CD14-positive monocyte (primary cell): ENCODE measurements around the gene B4GALT6. TPM values are rescaled to one million over a fixed set of nuclear protein-coding genes. Genes with fewer than 3 reads are reported as not detected.
A peak's percentile ranks its signal among the peaks of the same experiment; 100 is the strongest.

Experiments used
- DNase-seq, 3 donors: peaks; one replicate each; pipeline ENCODE4 v3.0.0-alpha.2; 2011 to 2022
- H2AFZ ChIP-seq: 2 replicates; pipeline ENCODE4 v1.6.0; 2012; ENCODE audit warnings: mild to moderate bottlenecking, low read depth, low read length, inconsistent platforms; ENCODE audit not compliant: insufficient read depth, poor library complexity, severe bottlenecking
- H3K27ac ChIP-seq, 2 donors: 1 replicate in 1 of 2; 2 replicates in 1 of 2; pipeline ENCODE4 v1.5.1; 2012 to 2013; ENCODE audit warnings: low read length in 2 of 2, control low read depth in 1 of 2, inconsistent platforms in 1 of 2, low read depth in 1 of 2, mild to moderate bottlenecking in 1 of 2
- H3K27me3 ChIP-seq, 2 donors: one replicate each; pipeline versions ENCODE4 v1.6.0 to v1.6.1; 2011 to 2013; ENCODE audit warnings: low read length in 2 of 2; ENCODE audit not compliant: control insufficient read depth in 2 of 2, insufficient read depth in 2 of 2
- H3K36me3 ChIP-seq, 2 donors: replicated peaks in 1 of 2; 1 replicate in 1 of 2; 2 replicates in 1 of 2; pipeline versions ENCODE4 v1.5.1 to v1.6.1; 2012 to 2013; ENCODE audit warnings: low read length in 2 of 2, control low read depth in 1 of 2, inconsistent platforms in 1 of 2, mild to moderate bottlenecking in 1 of 2; ENCODE audit not compliant: insufficient read depth in 2 of 2, control insufficient read depth in 1 of 2
- H3K4me1 ChIP-seq, 2 donors: 1 replicate in 1 of 2; 2 replicates in 1 of 2; pipeline versions ENCODE4 v1.5.1 to v1.6.1; 2012 to 2013; ENCODE audit warnings: low read length in 2 of 2, control low read depth in 1 of 2, inconsistent platforms in 1 of 2, mild to moderate bottlenecking in 1 of 2, moderate library complexity in 1 of 2; ENCODE audit not compliant: insufficient read depth in 2 of 2, control insufficient read depth in 1 of 2
- H3K4me2 ChIP-seq: replicated peaks from 2 replicates; pipeline ENCODE3; 2012; ENCODE audit warnings: low read length, moderate library complexity, mild to moderate bottlenecking; ENCODE audit not compliant: poor library complexity, severe bottlenecking; ENCODE audit errors: extremely low read depth
- H3K4me3 ChIP-seq, 3 experiments: fragments of 200-600 bp in 1 of 3; sonication (generic) in 1 of 3; replicated peaks in 1 of 3; 1 replicate in 2 of 3; 2 replicates in 1 of 3; pipeline ENCODE4 v1.5.1; 2011 to 2013; ENCODE audit warnings: low read length in 3 of 3, mild to moderate bottlenecking in 3 of 3, control low read depth in 2 of 3, low read depth in 2 of 3, inconsistent platforms in 1 of 3, moderate library complexity in 1 of 3
- H3K79me2 ChIP-seq: 2 replicates; pipeline ENCODE4 v1.6.0; 2012; ENCODE audit warnings: mild to moderate bottlenecking, control low read depth, inconsistent platforms, low read length, moderate library complexity; ENCODE audit not compliant: insufficient read depth
- H3K9ac ChIP-seq: 2 replicates; pipeline ENCODE4 v1.6.0; 2017; ENCODE audit warnings: low read length, mild to moderate bottlenecking; ENCODE audit not compliant: insufficient read depth, poor library complexity, severe bottlenecking
- H3K9me3 ChIP-seq, 2 donors: replicated peaks in 1 of 2; 1 replicate in 1 of 2; 2 replicates in 1 of 2; pipeline versions ENCODE4 v1.5.1 to v1.6.1; 2012 to 2013; ENCODE audit warnings: low read length in 2 of 2, control low read depth in 1 of 2; ENCODE audit not compliant: control insufficient read depth in 1 of 2, insufficient read depth in 1 of 2
- H4K20me1 ChIP-seq: 2 replicates; pipeline ENCODE4 v1.6.0; 2012; ENCODE audit warnings: mild to moderate bottlenecking, low read length, control low read depth, moderate library complexity; ENCODE audit not compliant: insufficient read depth
- H3K27ac Mint-ChIP-seq, 7 donors: one replicate each; pipeline ENCODE4 v1.8.0; 2020; ENCODE audit warnings: mild to moderate bottlenecking in 7 of 7, mixed read lengths in 7 of 7, moderate library complexity in 6 of 7, inconsistent platforms in 2 of 7
- H3K27me3 Mint-ChIP-seq, 3 donors: one replicate each; pipeline ENCODE4 v1.8.0; 2021 to 2022; ENCODE audit warnings: low read depth in 3 of 3, mild to moderate bottlenecking in 3 of 3, mixed read lengths in 3 of 3, moderate library complexity in 3 of 3, inconsistent platforms in 1 of 3
- H3K36me3 Mint-ChIP-seq, 2 donors: one replicate each; pipeline ENCODE4 v1.8.0; 2020; ENCODE audit warnings: mixed read lengths in 2 of 2, inconsistent platforms in 1 of 2, mild to moderate bottlenecking in 1 of 2
- H3K4me1 Mint-ChIP-seq: one replicate; pipeline ENCODE4 v1.8.0; 2020; ENCODE audit warnings: mild to moderate bottlenecking, mixed read lengths
- H3K4me3 Mint-ChIP-seq, 2 donors: one replicate each; pipeline ENCODE4 v1.8.0; 2020; ENCODE audit warnings: mild to moderate bottlenecking in 2 of 2, mixed read lengths in 2 of 2, moderate library complexity in 1 of 2
- H3K9me3 Mint-ChIP-seq, 7 donors: one replicate each; pipeline ENCODE4 v1.8.0; 2020 to 2022; ENCODE audit warnings: mixed read lengths in 7 of 7, mild to moderate bottlenecking in 6 of 7, moderate library complexity in 6 of 7, inconsistent platforms in 2 of 7
- WGBS: methylation state at CpG from one replicate; pipeline ENCODE4 v1.1.5; 2013; ENCODE audit warnings: missing lambda C conversion rate; ENCODE audit not compliant: insufficient coverage; 5-methylcytosine and 5-hydroxymethylcytosine counted together
- intact Hi-C, 2 donors: fragments of 100-400 bp; cut with micrococcal nuclease; formaldehyde crosslinking; loops; one replicate each; pipeline versions ENCODE4 v1.15.0 to v1.15.1; 2023
- polyA plus RNA-seq, 3 donors: library from polyadenylated mRNA; depleted of rRNA in 1 of 3; unstranded in 2 of 3; stranded (reverse) in 1 of 3; fragments of 300-500 nt in 2 of 3; fragments of >200 nt in 1 of 3; fragmentation: Illumina TruSeq in 2 of 3; gene quantifications; 1 replicate in 2 of 3; 2 replicates in 1 of 3; pipeline ENCODE4 v1.2.3, GENCODE V29; 2012 to 2021
- TF ChIP-seq, protein P1 (sequence below): fragments of 200-600 bp; IDR thresholded peaks from one replicate; pipeline ENCODE4 v1.8.0; 2022; ENCODE audit warnings: antibody characterized with exemption, mild to moderate bottlenecking

The B4GALT6 gene
- polyA plus RNA-seq, 3 donors, result 0.09 to 0.68 (median 0.12) TPM

DNA sequence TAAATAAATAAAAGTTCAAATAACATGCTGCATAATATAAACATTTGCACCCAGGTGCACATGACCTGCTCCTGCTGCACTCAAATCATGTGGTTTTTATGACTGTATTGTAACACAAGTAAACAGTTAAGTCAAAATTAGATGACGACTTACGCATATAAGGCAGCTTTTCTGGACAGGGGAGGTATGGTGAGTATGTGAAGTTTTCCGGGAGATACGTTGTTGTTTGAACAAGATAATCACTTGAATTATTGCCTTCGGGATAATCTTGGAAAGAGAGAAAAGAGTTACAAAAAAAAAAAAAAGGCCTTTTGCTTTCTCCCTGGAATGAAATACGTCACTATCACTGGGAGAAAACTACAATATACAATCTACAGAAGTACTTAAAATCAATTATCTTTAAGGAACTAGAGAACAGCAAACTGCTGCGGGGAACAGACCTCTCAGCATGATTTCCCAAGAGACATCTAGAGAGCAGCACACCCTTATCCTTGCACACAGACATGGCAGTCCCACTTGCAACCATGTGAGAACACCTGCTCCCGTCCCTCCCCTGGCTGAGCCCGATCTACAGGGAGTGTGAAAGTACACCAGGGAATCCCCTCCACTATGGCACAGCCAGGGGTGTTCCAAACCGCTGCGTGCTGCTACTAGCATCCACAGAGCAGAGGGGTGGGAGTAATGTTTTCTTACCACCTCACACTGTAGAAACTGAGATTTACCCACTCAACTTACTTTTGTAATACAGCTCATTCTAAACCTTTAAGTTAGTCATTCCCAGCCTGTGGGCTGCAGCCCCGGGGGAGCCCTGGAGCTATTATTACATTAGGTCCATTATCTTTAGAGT lies 26.3 kb downstream of the B4GALT6 start:
- peaks cover 3 to 6% of the 10 kb centered on the region in 2 donors for H3K36me3 Mint-ChIP-seq
- peak overlapping the region in 6 of 7 donors; percentile 5 to 88 (median 70) for H3K27ac Mint-ChIP-seq
- H3K27me3 Mint-ChIP-seq, result peaks cover 0 to 2% (median 0%) of the 10 kb centered on the region in 3 donors
- H3K9me3 ChIP-seq, result no peaks in the 10 kb centered on the region
- peaks cover 14 to 15% of the 10 kb centered on the region in 2 donors for H3K4me1 ChIP-seq
- H3K36me3 ChIP-seq, result no peaks in the 10 kb centered on the region
- no peak for DNase-seq
- intact Hi-C loops, result no loop called here
- no peak overlapping the region for H2AFZ ChIP-seq
- no peaks in the 10 kb centered on the region for H4K20me1 ChIP-seq
- no peak overlapping the region for H3K4me3 ChIP-seq
- TF ChIP-seq, protein P1, sequence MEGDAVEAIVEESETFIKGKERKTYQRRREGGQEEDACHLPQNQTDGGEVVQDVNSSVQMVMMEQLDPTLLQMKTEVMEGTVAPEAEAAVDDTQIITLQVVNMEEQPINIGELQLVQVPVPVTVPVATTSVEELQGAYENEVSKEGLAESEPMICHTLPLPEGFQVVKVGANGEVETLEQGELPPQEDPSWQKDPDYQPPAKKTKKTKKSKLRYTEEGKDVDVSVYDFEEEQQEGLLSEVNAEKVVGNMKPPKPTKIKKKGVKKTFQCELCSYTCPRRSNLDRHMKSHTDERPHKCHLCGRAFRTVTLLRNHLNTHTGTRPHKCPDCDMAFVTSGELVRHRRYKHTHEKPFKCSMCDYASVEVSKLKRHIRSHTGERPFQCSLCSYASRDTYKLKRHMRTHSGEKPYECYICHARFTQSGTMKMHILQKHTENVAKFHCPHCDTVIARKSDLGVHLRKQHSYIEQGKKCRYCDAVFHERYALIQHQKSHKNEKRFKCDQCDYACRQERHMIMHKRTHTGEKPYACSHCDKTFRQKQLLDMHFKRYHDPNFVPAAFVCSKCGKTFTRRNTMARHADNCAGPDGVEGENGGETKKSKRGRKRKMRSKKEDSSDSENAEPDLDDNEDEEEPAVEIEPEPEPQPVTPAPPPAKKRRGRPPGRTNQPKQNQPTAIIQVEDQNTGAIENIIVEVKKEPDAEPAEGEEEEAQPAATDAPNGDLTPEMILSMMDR, result no peak
- H3K4me2 ChIP-seq, result peak overlapping the region; percentile 37
- no peaks in the 10 kb centered on the region for H3K27me3 ChIP-seq
- peaks cover 25% of the 10 kb centered on the region for H3K4me1 Mint-ChIP-seq
- 90% methylated on average over 5 of the region's 12 CpGs for WGBS
- no peak overlapping the region for H3K9ac ChIP-seq
- no peaks in the 10 kb centered on the region for H3K79me2 ChIP-seq
- no peak overlapping the region for H3K4me3 Mint-ChIP-seq
- no peaks in the 10 kb centered on the region for H3K9me3 Mint-ChIP-seq
- peak overlapping the region in 1 of 2 donors; percentile 64 for H3K27ac ChIP-seq

DNA sequence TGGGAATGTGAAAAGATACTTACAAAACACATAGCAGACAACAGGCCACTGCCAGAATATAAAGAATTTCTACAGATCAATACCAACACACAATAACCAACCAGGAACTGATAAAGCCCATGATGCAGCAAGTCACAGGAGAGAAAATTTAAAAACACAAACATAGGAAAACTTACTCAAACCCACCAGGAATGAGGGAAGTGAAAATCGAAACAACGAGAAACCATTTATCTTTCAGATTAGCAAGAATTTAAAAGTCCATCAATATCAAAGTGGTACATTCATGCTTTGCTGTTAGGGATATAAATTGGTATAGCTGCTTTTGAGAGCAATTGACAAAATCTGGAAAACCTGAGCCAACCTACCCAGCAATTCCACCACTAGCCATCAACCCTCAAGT lies 27.6 kb downstream of the B4GALT6 start:
- no peak overlapping the region for H3K27ac Mint-ChIP-seq
- Histone ChIP-seq H4K20me1 (no peaks in the 10 kb centered on the region), H2AFZ (no peak overlapping the region), H3K9me3 (no peaks in the 10 kb centered on the region), H3K79me2 (no peaks in the 10 kb centered on the region), H3K27ac (no peak overlapping the region), H3K4me2 (no peak overlapping the region), H3K9ac (no peak overlapping the region), H3K4me1 (peaks cover 24 to 26% of the 10 kb centered on the region in 2 donors), H3K4me3 (no peak overlapping the region), H3K36me3 (no peaks in the 10 kb centered on the region), H3K27me3 (no peaks in the 10 kb centered on the region)
- no peak for DNase-seq
- peaks cover 6 to 9% of the 10 kb centered on the region in 2 donors for H3K36me3 Mint-ChIP-seq
- no CpG with 5 or more reads among the region's 2 CpGs for WGBS
- intact Hi-C loops, result no loop called here
- peaks cover 36% of the 10 kb centered on the region for H3K4me1 Mint-ChIP-seq
- no peak overlapping the region for H3K4me3 Mint-ChIP-seq
- H3K9me3 Mint-ChIP-seq, result no peaks in the 10 kb centered on the region
- peaks cover 0 to 2% (median 0%) of the 10 kb centered on the region in 3 donors for H3K27me3 Mint-ChIP-seq
- TF ChIP-seq, protein P1, result no peak
